ENCODE data around the gene CXCR3.

CXCR3 gene

DNA sequence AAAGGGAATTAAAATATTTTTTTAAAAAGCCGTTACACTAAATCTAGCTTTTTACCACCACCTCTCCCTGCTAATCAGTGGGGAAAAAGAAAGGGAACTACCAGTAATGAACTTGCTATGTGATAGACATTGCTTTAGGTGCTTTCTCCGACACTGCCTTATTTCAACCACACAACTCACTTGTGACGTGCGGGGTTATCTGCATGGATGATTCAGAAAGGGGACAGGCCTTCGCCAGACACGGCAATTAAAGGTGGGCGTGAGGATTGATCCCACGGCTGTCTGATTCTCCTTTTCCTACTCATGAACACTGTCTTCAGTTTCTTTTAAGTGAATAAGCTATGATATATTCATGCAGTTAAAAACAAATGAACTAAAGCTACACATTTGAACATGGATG is 882 bp upstream of the CXCR3 start:
- Mint-ChIP-seq H3K27ac (no peak overlapping the region), H3K27me3 (ENCODE audit: low read depth) (no peaks in the 10 kb centered on the region), H3K4me1 (peaks cover 18% of the 10 kb centered on the region), H3K4me3 (no peak overlapping the region), H3K9me3 (peaks cover 19% of the 10 kb centered on the region), H3K36me3 (ENCODE audit: low read depth) (peaks cover 13% of the 10 kb centered on the region)
- TF ChIP-seq, protein P1, sequence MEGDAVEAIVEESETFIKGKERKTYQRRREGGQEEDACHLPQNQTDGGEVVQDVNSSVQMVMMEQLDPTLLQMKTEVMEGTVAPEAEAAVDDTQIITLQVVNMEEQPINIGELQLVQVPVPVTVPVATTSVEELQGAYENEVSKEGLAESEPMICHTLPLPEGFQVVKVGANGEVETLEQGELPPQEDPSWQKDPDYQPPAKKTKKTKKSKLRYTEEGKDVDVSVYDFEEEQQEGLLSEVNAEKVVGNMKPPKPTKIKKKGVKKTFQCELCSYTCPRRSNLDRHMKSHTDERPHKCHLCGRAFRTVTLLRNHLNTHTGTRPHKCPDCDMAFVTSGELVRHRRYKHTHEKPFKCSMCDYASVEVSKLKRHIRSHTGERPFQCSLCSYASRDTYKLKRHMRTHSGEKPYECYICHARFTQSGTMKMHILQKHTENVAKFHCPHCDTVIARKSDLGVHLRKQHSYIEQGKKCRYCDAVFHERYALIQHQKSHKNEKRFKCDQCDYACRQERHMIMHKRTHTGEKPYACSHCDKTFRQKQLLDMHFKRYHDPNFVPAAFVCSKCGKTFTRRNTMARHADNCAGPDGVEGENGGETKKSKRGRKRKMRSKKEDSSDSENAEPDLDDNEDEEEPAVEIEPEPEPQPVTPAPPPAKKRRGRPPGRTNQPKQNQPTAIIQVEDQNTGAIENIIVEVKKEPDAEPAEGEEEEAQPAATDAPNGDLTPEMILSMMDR (IDR thresholded peaks at IDR 0.05; ENCODE audit: unreplicated experiment in 3 of 3), result no peak

DNA sequence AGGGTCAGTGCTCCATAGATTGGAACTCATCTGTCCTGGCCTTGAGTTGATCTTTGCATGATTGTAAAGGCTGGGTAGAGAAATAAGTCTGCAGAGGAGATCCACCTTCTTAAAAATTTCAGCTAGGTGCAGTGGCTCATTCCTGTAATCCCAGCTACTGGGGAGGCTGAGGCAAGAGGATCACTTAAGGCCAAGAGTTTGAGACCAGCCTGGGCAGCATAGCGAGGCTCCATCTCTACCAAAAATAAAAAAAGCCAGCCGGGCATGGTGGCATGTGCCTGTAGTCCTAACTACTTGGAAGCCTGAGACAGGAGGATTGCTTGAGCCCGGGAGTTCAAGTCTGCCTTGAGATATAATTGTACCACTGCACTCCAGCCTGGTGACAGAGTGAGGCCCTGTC is 476 bp upstream of the CXCR3 start:
- Mint-ChIP-seq H3K4me3 (no peak overlapping the region), H3K36me3 (ENCODE audit: low read depth) (peaks cover 13% of the 10 kb centered on the region), H3K9me3 (peaks cover 19% of the 10 kb centered on the region), H3K27me3 (ENCODE audit: low read depth) (no peaks in the 10 kb centered on the region), H3K4me1 (peaks cover 18% of the 10 kb centered on the region), H3K27ac (no peak overlapping the region)
- TF ChIP-seq, protein P1 (IDR thresholded peaks at IDR 0.05; ENCODE audit: unreplicated experiment in 3 of 3), result no peak

DNA sequence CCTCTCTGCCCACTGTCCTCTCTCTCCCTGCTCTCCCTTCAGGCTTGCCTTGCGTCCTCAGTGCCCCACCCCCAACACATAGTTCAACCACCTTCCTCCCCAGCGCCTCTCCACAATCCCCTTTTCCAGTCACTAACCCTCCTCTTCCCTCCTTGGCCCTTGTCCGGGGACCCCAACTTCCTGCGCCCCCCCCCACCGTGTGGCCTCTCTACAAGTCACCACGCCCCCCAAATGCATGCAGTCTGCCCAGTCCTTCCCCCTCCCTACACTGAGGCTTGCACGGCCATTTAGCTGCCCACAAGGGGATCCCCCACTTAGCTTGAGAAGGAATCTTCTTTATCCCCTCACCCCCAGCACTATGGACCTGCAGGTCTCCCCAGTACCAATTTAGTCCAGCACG is 569 bp downstream of the CXCR3 start:
- H3K4me3 Mint-ChIP-seq, result no peak overlapping the region
- peaks cover 24% of the 10 kb centered on the region for H3K36me3 Mint-ChIP-seq (ENCODE audit: low read depth)
- TF ChIP-seq, protein P1 (IDR thresholded peaks at IDR 0.05; ENCODE audit: unreplicated experiment in 3 of 3), result no peak
- H3K4me1 Mint-ChIP-seq, result peaks cover 8% of the 10 kb centered on the region
- H3K27ac Mint-ChIP-seq, result no peak overlapping the region
- no peaks in the 10 kb centered on the region for H3K27me3 Mint-ChIP-seq (ENCODE audit: low read depth)
- H3K9me3 Mint-ChIP-seq, result peaks cover 22% of the 10 kb centered on the region

DNA sequence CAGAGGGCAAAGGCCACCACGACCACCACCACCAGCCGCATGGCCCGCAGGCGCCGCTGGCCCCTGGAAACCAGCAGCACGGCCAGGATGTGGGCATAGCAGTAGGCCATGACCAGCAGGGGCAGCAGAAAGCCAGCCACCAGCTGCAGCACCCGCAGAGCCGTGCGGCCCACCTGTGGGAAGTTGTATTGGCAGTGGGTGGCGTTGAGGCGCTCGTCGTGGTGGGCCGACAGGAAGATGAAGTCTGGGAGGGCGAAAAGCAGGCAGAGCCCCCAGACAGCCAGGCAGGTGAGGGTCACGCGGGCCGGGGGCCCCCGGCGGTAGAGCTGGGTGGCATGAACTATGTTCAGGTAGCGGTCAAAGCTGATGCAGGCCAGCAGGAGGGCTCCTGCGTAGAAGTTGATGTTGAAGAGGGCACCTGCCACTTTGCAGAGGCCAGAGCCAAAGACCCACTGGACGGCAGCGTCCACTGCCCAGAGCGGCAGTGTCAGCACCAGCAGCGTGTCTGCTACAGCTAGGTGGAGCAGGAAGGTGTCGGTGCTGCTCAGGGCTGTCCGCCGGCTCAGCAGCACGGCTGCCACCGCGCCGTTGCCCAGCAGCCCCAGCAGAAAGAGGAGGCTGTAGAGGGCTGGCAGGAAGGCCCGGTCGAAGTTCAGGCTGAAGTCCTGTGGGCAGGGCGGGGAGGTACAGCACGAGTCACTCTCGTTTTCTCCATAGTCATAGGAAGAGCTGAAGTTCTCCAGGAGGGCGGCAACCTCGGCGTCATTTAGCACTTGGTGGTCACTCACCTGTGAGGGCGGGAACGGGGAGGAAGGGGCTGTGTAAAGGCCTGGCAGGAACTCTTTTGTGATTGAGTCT is 1.4 kb downstream of the CXCR3 start:
- H3K4me1 Mint-ChIP-seq, result peaks cover 4% of the 10 kb centered on the region
- H3K27me3 Mint-ChIP-seq (ENCODE audit: low read depth), result no peaks in the 10 kb centered on the region
- H3K9me3 Mint-ChIP-seq, result peaks cover 22% of the 10 kb centered on the region
- peaks cover 27% of the 10 kb centered on the region for H3K36me3 Mint-ChIP-seq (ENCODE audit: low read depth)
- TF ChIP-seq, protein P1 (IDR thresholded peaks at IDR 0.05; ENCODE audit: unreplicated experiment in 3 of 3), result no peak
- no peak overlapping the region for H3K4me3 Mint-ChIP-seq
- no peak overlapping the region for H3K27ac Mint-ChIP-seq

DNA sequence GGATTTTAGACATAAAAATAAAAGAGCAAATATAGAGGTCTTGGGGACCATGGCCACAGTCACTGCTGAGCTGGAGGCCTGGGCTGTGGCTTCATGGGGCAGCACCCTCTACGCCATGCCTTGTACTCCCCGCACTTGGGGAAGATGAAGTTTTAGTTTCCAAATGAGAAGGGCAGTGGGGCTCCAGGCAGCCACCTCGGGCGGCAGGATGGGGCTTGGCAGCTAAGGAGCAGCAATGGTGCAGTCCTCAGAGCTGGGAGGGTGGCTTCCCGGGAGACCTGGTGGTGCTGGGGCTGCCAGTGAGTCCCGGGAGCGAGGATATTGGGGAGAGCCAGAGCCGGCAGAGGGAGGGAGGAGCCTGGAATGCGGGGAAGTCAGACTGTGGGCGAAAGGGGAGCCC is 2.4 kb downstream of the CXCR3 start:
- peaks cover 36% of the 10 kb centered on the region for H3K36me3 Mint-ChIP-seq (ENCODE audit: low read depth)
- peaks cover 25% of the 10 kb centered on the region for H3K9me3 Mint-ChIP-seq
- H3K4me3 Mint-ChIP-seq, result no peak overlapping the region
- H3K27ac Mint-ChIP-seq, result no peak overlapping the region
- no peaks in the 10 kb centered on the region for H3K4me1 Mint-ChIP-seq
- TF ChIP-seq, protein P1 (IDR thresholded peaks at IDR 0.05; ENCODE audit: unreplicated experiment in 3 of 3), result no peak
- H3K27me3 Mint-ChIP-seq (ENCODE audit: low read depth), result no peaks in the 10 kb centered on the region

DNA sequence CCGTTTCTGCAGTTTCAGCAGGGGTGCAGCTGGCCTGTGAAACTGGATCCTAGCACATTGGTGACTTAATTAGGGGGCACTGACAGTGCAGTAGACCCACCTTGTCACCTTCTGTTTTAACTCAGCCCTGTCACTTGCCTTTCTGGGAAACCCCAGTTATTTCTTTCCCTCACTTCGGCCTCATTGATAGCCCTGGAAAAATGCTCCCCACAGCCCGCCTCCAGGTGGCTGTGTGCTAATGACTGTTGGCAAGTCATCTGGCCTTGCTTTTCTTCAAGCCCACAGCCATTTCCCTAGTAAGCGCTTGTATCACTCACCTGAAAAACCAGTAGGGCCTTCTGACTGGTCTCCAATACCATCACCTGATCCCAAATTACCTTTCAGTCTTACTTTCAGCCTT is 3.3 kb downstream of the CXCR3 start:
- TF ChIP-seq, protein P1 (IDR thresholded peaks at IDR 0.05; ENCODE audit: unreplicated experiment in 3 of 3), result no peak
- H3K27me3 Mint-ChIP-seq (ENCODE audit: low read depth), result no peaks in the 10 kb centered on the region

More for the DNA sequence above, 3.3 kb downstream of the CXCR3 start:
- Mint-ChIP-seq H3K27ac (no peak overlapping the region), H3K4me3 (no peak overlapping the region), H3K4me1 (no peaks in the 10 kb centered on the region), H3K9me3 (peaks cover 28% of the 10 kb centered on the region), H3K36me3 (ENCODE audit: low read depth) (peaks cover 40% of the 10 kb centered on the region)

All from nephron (organoid).